DMS 273 (cell line): Measurements from ENCODE around the gene ANKH.

Experiments
- DNase-seq: peaks from one replicate; lab custom pipeline; 2025; ENCODE audit not compliant: unreplicated experiment; lab: John Stamatoyannopoulos, UW

The ANKH gene

GRCh38 chr5:14720236-14720923 lies 151.2 kb downstream of the ANKH start:
- no peak for DNase-seq

- no peak for DNase-seq
Observed at GRCh38 chr5:14718778-14719177, 152.8 kb downstream of the ANKH start.

- no peak for DNase-seq
Observed at GRCh38 chr5:14716755-14717752, 154.5 kb downstream of the ANKH start.

DNA sequence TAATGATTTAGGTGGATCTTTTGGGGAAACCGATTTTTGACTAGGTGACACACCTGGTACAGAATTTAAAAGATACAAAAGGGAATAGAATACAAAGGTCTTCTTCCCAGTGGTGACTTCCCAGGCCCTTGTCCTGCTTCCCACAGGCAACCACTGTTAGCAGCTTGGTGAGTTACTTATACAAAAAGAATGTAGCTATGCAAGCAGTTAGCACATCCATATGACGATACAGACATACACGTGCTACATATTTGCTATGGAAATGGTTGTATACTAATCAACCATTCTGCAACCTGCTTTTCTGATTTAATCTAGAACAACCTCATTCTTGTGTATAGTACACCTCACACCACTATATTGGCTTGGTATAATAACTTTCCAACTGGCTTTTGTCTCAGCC lies 156.1 kb downstream of the ANKH start:
- DNase-seq = no peak

DNA sequence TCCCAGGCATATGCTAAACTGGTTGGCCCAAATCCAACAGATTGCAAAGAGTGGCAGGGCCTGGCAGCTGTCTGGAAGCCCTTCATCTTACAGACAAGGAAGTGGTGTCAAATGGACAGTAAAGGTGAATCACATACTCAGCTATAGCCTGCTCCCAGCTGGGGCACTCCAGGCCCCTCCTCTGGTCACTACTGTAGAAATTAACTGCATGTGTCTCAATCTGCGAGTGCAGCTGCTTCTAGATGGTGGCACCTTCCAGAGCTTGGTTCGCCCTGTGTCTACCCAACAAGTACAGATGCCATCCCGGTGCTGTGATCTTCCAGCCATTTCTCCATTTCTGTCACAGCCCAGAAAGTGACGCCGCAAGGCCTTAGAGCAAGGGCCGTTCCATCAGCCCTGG lies 156.9 kb downstream of the ANKH start:
- peak; percentile 83 for DNase-seq

- DNase-seq = no peak
Observed at GRCh38 chr5:14713476-14714390, 157.8 kb downstream of the ANKH start.

- DNase-seq = no peak
Observed at GRCh38 chr5:14712666-14713065, 158.9 kb downstream of the ANKH start.

DNA sequence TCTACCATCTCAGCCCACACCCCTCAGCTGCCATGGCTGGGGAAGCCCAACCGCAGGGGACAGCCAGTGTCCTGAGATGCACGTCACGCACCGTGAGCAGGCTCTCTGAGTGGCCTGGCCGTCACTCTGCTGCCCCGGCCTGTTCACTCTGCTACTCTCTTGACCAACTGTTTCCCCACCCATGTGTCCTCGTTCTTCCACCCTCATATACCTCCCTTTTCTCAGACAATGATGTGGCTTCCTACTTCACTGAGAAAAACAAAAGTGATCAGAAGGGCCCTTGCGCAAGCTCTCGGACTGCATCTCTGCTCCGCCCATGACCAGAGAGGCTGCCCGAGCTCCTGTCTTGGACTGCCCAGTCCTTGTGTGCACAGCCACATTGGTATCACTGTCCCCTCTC lies 159.4 kb downstream of the ANKH start:
- no peak for DNase-seq

DNA sequence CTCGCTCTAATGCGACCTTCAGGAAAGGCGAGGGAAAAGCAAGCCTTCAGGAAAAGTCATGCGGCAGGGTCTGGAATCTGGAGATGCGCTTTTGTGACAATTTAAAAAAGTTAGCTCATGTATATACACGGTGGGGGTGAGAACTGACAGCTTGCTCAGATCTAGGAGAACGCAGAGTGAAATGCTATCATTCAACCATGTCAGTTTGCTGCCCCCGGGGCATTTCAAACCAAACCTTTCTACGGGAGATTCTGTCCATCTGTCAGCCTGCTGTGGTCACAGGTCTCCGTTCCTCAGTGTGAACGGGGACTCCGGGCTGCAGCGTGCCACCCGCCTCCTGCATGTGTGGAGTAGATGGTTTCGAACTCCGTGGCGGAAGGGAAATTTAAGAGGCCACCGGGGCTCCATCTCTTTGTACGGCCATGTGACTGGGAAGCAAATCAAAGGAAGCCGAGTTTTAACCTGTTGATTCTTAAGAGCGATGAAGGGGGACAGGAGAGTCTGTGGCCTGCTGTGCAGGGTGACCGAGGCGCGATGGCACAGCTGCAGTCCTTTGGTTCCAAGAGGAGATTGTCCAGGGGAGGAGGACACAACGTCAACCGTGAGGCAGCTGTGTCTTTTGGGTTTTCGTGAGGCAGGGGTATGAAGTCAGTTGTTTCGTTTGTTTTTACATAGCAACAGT lies 161.1 kb downstream of the ANKH start:
- DNase-seq = no peak

DNA sequence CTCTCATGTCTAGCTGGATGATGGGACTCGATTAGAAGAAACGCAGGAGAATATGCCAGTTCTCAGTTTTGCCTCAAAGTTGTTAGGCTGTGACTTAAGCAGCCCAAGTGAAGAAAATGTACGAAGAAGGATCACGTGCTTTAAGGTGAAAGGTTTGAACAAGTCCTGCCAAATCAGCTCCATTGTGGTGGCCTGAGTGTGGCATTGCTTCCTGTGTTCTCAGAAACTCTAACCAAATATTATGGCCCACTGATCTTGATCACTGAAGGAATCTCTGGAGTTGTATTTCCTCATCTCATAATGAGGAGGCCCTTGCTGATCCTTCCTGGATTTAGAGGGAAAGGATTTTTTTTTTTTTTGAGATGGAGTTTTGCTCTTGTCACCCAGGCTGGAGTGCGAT lies 163.0 kb downstream of the ANKH start:
- no peak for DNase-seq

- DNase-seq = no peak
Observed at GRCh38 chr5:14707811-14708390, 163.7 kb downstream of the ANKH start.

GRCh38 chr5:14706615-14707021 lies 165.0 kb downstream of the ANKH start:
- DNase-seq = no peak

DNA sequence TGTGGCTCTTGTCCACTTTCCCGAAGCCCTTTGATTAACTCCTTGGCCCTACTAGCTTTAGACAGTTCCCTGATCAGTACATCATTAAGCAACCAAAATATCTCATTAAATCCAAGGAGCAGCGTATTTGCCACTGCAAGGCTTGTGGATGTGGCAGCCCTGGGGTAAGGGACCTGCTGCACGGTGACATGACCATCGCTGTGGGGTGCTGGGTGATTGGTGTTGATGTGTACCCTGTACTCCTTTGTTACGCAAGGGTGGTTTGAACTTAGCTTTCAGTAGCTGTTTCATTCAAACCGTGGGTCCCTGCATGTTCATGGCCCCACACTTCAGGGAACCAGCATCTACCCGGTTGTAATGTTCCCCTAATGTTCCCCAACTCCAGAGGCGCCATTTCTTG lies 166.0 kb downstream of the ANKH start:
- no peak for DNase-seq

- DNase-seq = no peak
Observed at GRCh38 chr5:14702238-14702839, 169.2 kb downstream of the ANKH start.

DNA sequence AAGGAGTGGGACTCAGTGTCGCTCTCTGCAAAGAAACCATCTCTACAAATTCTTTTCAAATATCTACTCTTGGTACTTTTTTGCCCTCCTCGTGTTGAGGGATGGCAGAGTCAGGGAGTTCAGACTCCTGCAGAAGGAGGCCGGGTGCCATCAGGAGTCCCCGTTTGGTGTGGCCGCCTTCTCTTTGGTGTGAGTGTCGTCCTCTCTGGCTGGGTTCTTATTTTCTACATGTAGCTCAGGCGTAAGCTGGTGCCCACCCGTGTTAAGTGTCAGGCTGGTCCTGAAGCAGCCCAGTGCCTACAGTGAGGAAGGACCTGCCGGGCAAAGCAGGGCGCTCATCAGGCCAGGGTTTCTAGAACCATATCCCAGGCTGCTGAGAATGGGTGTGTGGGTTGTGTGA lies 170.0 kb downstream of the ANKH start:
- no peak for DNase-seq

- DNase-seq = no peak
Observed at GRCh38 chr5:14700478-14701436, 170.8 kb downstream of the ANKH start.

DNA sequence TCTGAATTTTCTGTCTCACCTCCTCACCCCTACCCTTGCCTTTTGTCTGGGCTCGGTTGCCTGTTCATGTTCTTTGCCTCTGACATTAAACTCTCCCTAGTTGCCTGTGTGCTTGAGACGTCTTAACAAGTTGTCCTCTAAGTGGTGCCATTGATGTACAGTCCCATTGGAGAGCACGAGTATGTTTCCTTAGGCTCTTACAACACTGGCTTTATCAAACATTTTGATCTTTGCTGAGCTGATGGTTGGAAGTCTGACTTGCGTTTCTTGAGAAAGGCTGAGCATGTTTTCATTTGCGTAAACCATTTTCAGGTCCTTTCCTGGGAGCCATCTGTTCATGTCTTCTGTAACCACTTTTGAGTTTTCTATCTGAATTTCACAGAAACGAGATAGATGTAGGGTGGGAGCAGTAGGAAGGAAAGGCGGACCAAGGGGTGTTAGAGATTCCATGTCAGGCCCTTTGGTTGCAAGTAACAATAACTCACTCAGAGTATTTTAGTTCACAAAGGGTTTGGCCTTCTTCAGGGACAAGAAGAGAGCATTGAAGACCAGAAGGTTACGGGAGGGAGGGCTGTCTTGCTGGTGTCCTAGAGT lies 171.7 kb downstream of the ANKH start:
- DNase-seq = no peak

- DNase-seq = no peak
Observed at GRCh38 chr5:14699159-14699558, 172.4 kb downstream of the ANKH start.
